ENCODE data around the gene COG5.

The COG5 gene

DNA sequence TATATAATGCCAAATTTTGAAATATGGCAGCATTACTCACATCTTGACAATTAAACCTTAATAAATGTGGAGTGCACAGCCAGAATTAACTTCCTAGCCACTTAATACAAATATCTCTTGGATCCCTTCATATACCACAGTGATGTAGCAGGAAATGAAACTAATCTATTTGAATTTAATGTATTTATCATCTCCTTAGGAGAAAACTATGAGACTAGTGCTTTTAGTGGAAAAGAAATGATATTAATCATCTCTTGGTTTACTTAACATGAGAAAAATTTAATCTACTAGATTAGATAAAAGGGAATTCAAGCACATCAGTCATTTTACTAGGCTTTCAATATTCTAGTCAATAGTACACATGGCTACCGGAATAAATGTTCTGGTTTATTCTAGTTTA is 149.5 kb downstream of the COG5 start:
- no peak overlapping the region for H3K27ac ChIP-seq (ENCODE audit: poor library complexity, severe bottlenecking)
- H3K4me3 ChIP-seq (ENCODE audit: severe bottlenecking) = no peak overlapping the region
- H3K9me3 ChIP-seq (ENCODE audit: severe bottlenecking) = no peaks in the 10 kb centered on the region
- no peaks in the 10 kb centered on the region for H3K4me1 ChIP-seq (ENCODE audit: insufficient read depth, poor library complexity, severe bottlenecking)
- TF ChIP-seq CTCF (IDR thresholded peaks at IDR 0.05; ENCODE audit: poor library complexity, severe bottlenecking) = no peak
- ATAC-seq (ENCODE audit: low read depth) = no peak
- H3K27me3 ChIP-seq (ENCODE audit: insufficient read depth, poor library complexity, severe bottlenecking) = no peaks in the 10 kb centered on the region
- DNase-seq (ENCODE audit: low spot score) = no peak
- peaks cover 10% of the 10 kb centered on the region for H3K36me3 ChIP-seq (ENCODE audit: low read depth)

- Histone ChIP-seq H3K27me3 (ENCODE audit: insufficient read depth, poor library complexity, severe bottlenecking) (no peaks in the 10 kb centered on the region), H3K4me1 (ENCODE audit: insufficient read depth, poor library complexity, severe bottlenecking) (peaks cover 23% of the 10 kb centered on the region), H3K4me3 (ENCODE audit: severe bottlenecking) (no peak overlapping the region), H3K27ac (ENCODE audit: poor library complexity, severe bottlenecking) (no peak overlapping the region), H3K36me3 (ENCODE audit: low read depth) (peaks cover 10% of the 10 kb centered on the region), H3K9me3 (ENCODE audit: severe bottlenecking) (no peaks in the 10 kb centered on the region)
- ATAC-seq (ENCODE audit: low read depth) (no peak), DNase-seq (ENCODE audit: low spot score) (no peak)
- TF ChIP-seq CTCF (IDR thresholded peaks at IDR 0.05; ENCODE audit: poor library complexity, severe bottlenecking) = no peak
These were observed 155.4 kb downstream of the COG5 start for GRCh38 chr7:107408349-107408748.

DNA sequence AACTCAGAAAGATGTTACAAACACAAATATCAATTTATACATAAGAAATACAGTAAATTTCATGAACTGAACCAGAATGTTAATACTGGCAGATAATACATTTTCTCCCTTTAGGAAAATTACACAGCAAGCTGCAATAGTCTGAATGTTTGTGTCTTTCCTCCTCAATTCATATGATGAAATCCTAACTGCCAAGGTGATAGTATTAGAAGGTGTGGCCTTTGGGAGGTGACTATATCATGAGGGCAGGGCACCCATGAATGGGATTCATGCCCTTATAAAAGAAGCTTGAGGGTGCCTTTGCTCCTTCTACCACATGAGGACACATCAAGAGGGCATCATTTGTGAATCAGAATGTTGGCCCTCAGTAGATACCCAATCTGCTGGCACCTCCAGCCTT is 158.2 kb downstream of the COG5 start:
- Histone ChIP-seq H3K27me3 (ENCODE audit: insufficient read depth, poor library complexity, severe bottlenecking) (no peaks in the 10 kb centered on the region), H3K4me1 (ENCODE audit: insufficient read depth, poor library complexity, severe bottlenecking) (peaks cover 23% of the 10 kb centered on the region), H3K4me3 (ENCODE audit: severe bottlenecking) (no peak overlapping the region), H3K27ac (ENCODE audit: poor library complexity, severe bottlenecking) (peak overlapping the region; percentile 69), H3K36me3 (ENCODE audit: low read depth) (no peaks in the 10 kb centered on the region), H3K9me3 (ENCODE audit: severe bottlenecking) (no peaks in the 10 kb centered on the region)
- DNase-seq (ENCODE audit: low spot score) (no peak), ATAC-seq (ENCODE audit: low read depth) (peak; percentile 84)
- TF ChIP-seq CTCF (IDR thresholded peaks at IDR 0.05; ENCODE audit: poor library complexity, severe bottlenecking) = no peak

GRCh38 chr7:107404740-107405537 is 158.8 kb downstream of the COG5 start:
- no peak for DNase-seq (ENCODE audit: low spot score)
- no peaks in the 10 kb centered on the region for H3K36me3 ChIP-seq (ENCODE audit: low read depth)
- H3K27ac ChIP-seq (ENCODE audit: poor library complexity, severe bottlenecking) = peak overlapping the region; percentile 69
- no peak for TF ChIP-seq CTCF (IDR thresholded peaks at IDR 0.05; ENCODE audit: poor library complexity, severe bottlenecking)
- peaks cover 23% of the 10 kb centered on the region for H3K4me1 ChIP-seq (ENCODE audit: insufficient read depth, poor library complexity, severe bottlenecking)
- H3K27me3 ChIP-seq (ENCODE audit: insufficient read depth, poor library complexity, severe bottlenecking) = no peaks in the 10 kb centered on the region
- H3K4me3 ChIP-seq (ENCODE audit: severe bottlenecking) = no peak overlapping the region
- H3K9me3 ChIP-seq (ENCODE audit: severe bottlenecking) = no peaks in the 10 kb centered on the region
- ATAC-seq (ENCODE audit: low read depth) = peak; percentile 45

DNA sequence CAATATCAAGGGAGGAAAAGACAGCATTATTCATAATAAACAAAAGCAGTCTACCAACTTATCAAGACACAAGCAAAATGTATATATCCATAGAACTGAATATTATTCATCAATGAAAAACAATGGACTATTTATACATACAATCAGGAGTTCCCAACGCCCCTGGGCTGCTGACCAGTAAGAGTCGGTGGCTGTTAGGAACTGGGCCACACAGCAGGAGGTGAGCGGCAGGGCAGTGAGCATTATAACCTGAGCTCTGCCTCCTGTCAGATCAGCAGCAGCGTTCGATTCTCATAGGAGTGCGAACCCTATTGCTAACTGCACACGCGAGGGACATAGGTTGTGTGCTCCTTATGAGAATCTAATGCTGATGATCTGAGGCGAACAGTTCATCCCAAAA is 165.6 kb downstream of the COG5 start:
- Histone ChIP-seq H3K27me3 (ENCODE audit: insufficient read depth, poor library complexity, severe bottlenecking) (no peaks in the 10 kb centered on the region), H3K9me3 (ENCODE audit: severe bottlenecking) (no peaks in the 10 kb centered on the region), H3K27ac (ENCODE audit: poor library complexity, severe bottlenecking) (no peak overlapping the region), H3K4me3 (ENCODE audit: severe bottlenecking) (no peak overlapping the region), H3K36me3 (ENCODE audit: low read depth) (no peaks in the 10 kb centered on the region), H3K4me1 (ENCODE audit: insufficient read depth, poor library complexity, severe bottlenecking) (peaks cover 3% of the 10 kb centered on the region)
- ATAC-seq (ENCODE audit: low read depth) = no peak
- no peak for TF ChIP-seq CTCF (IDR thresholded peaks at IDR 0.05; ENCODE audit: poor library complexity, severe bottlenecking)
- DNase-seq (ENCODE audit: low spot score) = no peak
